ENCODE data around the gene PMM1. TPM values are rescaled to one million over a fixed set of nuclear protein-coding genes. Genes with fewer than 3 reads are reported as not detected.
A peak's percentile ranks its signal among the peaks of the same experiment; 100 is the strongest.

The PMM1 gene
- total RNA-seq, 1 experiment from 2014 or later, result 30.5 TPM

DNA sequence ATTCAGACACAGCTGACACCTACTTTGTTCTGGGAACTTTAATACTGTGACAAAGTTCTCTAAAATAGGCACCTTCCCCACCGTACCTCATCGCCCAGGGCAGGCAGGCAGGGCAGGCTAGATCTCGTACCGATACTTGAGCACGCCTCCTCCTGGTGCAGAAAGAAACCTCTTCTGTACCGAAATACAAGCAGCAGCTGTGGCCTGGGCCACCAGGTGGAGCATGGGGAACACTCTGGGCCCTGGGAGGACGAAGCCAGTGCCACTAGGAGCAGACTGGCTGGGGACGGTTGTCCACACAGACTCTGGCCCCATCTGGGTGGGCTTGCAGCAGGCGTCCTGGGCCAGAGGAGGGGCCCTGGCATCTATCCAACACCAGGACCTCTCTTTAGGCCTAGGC lies 12.8 kb downstream of the PMM1 start:
- no peak for TF ChIP-seq TCF7L2 (IDR thresholded peaks at IDR 0.05; ENCODE audit: low read depth, low read length)
- TF ChIP-seq, protein P1, sequence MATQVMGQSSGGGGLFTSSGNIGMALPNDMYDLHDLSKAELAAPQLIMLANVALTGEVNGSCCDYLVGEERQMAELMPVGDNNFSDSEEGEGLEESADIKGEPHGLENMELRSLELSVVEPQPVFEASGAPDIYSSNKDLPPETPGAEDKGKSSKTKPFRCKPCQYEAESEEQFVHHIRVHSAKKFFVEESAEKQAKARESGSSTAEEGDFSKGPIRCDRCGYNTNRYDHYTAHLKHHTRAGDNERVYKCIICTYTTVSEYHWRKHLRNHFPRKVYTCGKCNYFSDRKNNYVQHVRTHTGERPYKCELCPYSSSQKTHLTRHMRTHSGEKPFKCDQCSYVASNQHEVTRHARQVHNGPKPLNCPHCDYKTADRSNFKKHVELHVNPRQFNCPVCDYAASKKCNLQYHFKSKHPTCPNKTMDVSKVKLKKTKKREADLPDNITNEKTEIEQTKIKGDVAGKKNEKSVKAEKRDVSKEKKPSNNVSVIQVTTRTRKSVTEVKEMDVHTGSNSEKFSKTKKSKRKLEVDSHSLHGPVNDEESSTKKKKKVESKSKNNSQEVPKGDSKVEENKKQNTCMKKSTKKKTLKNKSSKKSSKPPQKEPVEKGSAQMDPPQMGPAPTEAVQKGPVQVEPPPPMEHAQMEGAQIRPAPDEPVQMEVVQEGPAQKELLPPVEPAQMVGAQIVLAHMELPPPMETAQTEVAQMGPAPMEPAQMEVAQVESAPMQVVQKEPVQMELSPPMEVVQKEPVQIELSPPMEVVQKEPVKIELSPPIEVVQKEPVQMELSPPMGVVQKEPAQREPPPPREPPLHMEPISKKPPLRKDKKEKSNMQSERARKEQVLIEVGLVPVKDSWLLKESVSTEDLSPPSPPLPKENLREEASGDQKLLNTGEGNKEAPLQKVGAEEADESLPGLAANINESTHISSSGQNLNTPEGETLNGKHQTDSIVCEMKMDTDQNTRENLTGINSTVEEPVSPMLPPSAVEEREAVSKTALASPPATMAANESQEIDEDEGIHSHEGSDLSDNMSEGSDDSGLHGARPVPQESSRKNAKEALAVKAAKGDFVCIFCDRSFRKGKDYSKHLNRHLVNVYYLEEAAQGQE (IDR thresholded peaks at IDR 0.05; ENCODE audit: insufficient read depth in 1 of 2, low read depth in 2 of 2, low read length in 1 of 2), result no peak
- TF ChIP-seq, protein P2, sequence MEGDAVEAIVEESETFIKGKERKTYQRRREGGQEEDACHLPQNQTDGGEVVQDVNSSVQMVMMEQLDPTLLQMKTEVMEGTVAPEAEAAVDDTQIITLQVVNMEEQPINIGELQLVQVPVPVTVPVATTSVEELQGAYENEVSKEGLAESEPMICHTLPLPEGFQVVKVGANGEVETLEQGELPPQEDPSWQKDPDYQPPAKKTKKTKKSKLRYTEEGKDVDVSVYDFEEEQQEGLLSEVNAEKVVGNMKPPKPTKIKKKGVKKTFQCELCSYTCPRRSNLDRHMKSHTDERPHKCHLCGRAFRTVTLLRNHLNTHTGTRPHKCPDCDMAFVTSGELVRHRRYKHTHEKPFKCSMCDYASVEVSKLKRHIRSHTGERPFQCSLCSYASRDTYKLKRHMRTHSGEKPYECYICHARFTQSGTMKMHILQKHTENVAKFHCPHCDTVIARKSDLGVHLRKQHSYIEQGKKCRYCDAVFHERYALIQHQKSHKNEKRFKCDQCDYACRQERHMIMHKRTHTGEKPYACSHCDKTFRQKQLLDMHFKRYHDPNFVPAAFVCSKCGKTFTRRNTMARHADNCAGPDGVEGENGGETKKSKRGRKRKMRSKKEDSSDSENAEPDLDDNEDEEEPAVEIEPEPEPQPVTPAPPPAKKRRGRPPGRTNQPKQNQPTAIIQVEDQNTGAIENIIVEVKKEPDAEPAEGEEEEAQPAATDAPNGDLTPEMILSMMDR (IDR thresholded peaks at IDR 0.05), result peak; percentile 92
- ATAC-seq (peak; percentile 90), DNase-seq (ENCODE audit: low read depth, low spot score) (no peak)
- no TSS peak for BruUV-seq (replicated peaks)
- Histone ChIP-seq H3K4me3 (ENCODE audit: low read depth in 2 of 2, low read length in 2 of 2) (no peak overlapping the region), H3K36me3 (ENCODE audit: control insufficient read depth, insufficient read depth, low read length) (no peaks in the 10 kb centered on the region), H3K4me1 (ENCODE audit: control insufficient read depth, insufficient read depth, low read length) (no peaks in the 10 kb centered on the region; the same call in 1 of the 2 replicates), H3K9me3 (ENCODE audit: control insufficient read depth, insufficient read depth, low read depth, low read length) (no peaks in the 10 kb centered on the region), H3K27ac (ENCODE audit: low read length) (no peak overlapping the region), H3K27me3 (ENCODE audit: control insufficient read depth, insufficient read depth, low read length) (no peaks in the 10 kb centered on the region)
- in situ Hi-C loops (cut with HindIII; ENCODE audit: low pct_unique_long_range_greater_than_20kb, low sequenced_read_pairs), result no loop called here
- intact Hi-C loops (cut with micrococcal nuclease; ENCODE audit: unreplicated experiment), result no loop called here
- ChIA-PET POLR2A (interaction anchor here (0.6 kb wide), 1 partner anchor 46 kb away, joined by 4 read pairs; no protein-coding TSS in a partner anchor), CTCF (interaction anchor here (0.6 to 1.6 kb wide), 6 partner anchors 9 to 66 kb away, joined by 3 to 9 read pairs (median 6); partner anchors contain the start of gene PMM1)

DNA sequence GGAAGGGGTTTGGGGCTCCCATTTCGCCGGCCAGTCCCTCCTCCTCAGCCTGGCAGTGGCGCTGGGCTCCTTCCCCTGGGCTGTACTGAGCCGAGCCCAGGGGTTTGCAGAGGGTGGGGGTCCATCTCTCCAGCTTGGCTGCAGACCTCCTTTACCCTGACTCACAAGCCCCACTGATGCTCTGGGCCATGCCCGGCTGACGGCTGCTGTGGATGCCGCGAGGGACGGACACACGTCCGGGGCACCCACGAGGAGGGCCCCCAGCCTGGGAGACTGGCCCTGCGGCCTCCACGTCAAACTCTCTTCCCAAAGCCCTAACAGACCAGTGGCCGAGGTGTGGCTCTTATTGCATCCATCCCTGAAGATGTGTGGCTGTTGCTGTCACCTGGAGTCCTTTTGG lies 14.1 kb downstream of the PMM1 start:
- Histone ChIP-seq H3K4me3 (ENCODE audit: low read depth in 2 of 2, low read length in 2 of 2) (no peak overlapping the region), H3K36me3 (ENCODE audit: control insufficient read depth, insufficient read depth, low read length) (no peaks in the 10 kb centered on the region), H3K27me3 (ENCODE audit: control insufficient read depth, insufficient read depth, low read length) (no peaks in the 10 kb centered on the region), H3K27ac (ENCODE audit: low read length) (no peak overlapping the region), H3K4me1 (ENCODE audit: control insufficient read depth, insufficient read depth, low read length) (no peaks in the 10 kb centered on the region; the same call in 1 of the 2 replicates), H3K9me3 (ENCODE audit: control insufficient read depth, insufficient read depth, low read depth, low read length) (no peaks in the 10 kb centered on the region)
- intact Hi-C loops (cut with micrococcal nuclease; ENCODE audit: unreplicated experiment) (no loop called here), in situ Hi-C loops (cut with HindIII; ENCODE audit: low pct_unique_long_range_greater_than_20kb, low sequenced_read_pairs) (no loop called here)
- CTCF ChIA-PET, result no interaction called here
- DNase-seq (ENCODE audit: low read depth, low spot score), result no peak
- no TSS peak for BruUV-seq (replicated peaks)
- POLR2A ChIA-PET, result no interaction called here
- ATAC-seq, result no peak
- TF ChIP-seq, protein P1 (IDR thresholded peaks at IDR 0.05; ENCODE audit: insufficient read depth in 1 of 2, low read depth in 2 of 2, low read length in 1 of 2), result no peak
- TF ChIP-seq, protein P2 (IDR thresholded peaks at IDR 0.05), result no peak
- TF ChIP-seq POLR2AphosphoS5 (IDR thresholded peaks at IDR 0.05; ENCODE audit: low read depth, low read length), result no peak
- no peak for TF ChIP-seq TCF7L2 (IDR thresholded peaks at IDR 0.05; ENCODE audit: low read depth, low read length)
- no peak for TF ChIP-seq SIN3A (IDR thresholded peaks at IDR 0.05; ENCODE audit: borderline replicate concordance, insufficient read depth, low read depth, low read length)
